Vagina (tissue), 2 donors: ENCODE results near the gene ZNF322. TPM values are rescaled to one million over a fixed set of nuclear protein-coding genes. Genes with fewer than 3 reads are reported as not detected.

ENCODE experiments used
- DNase-seq, 2 donors: peaks; one replicate each; pipeline ENCODE4 v3.0.0-alpha.2; 2017; ENCODE audit errors: extremely low spot score in 2 of 2
- H3K27ac ChIP-seq: fragments of 200-600 bp; sonication (generic); one replicate; pipeline ENCODE4 v1.5.1; 2019
- H3K27me3 ChIP-seq: fragments of 200-600 bp; sonication (generic); one replicate; pipeline ENCODE4 v1.5.1; 2019
- H3K36me3 ChIP-seq, 2 donors: fragments of 200-600 bp; sonication (generic); one replicate each; pipeline ENCODE4 v1.5.1; 2017 to 2019
- H3K4me1 ChIP-seq: fragments of 200-600 bp; sonication (generic); one replicate; pipeline ENCODE4 v1.5.1; 2019
- H3K4me3 ChIP-seq, 2 donors: fragments of 200-600 bp; sonication (generic); 1 replicate in 1 of 2; 2 replicates in 1 of 2; pipeline ENCODE4 v1.5.1; 2016 to 2019
- H3K9me3 ChIP-seq: fragments of 200-600 bp; sonication (generic); one replicate; pipeline ENCODE4 v1.5.1; 2019
- POLR2A ChIP-seq, 2 donors: fragments of 450-650 bp; IDR thresholded peaks; one replicate each; pipeline ENCODE4 v1.6.1; 2017; ENCODE audit warnings: antibody characterized with exemption in 2 of 2, mild to moderate bottlenecking in 2 of 2, moderate library complexity in 2 of 2
- POLR2AphosphoS5 ChIP-seq, 2 donors: sonication (generic); formaldehyde crosslinking; IDR thresholded peaks; one replicate each; pipeline ENCODE4 v1.9.0; 2017; ENCODE audit warnings: antibody characterized with exemption in 2 of 2, mild to moderate bottlenecking in 2 of 2, low read depth in 1 of 2; ENCODE audit not compliant: insufficient read depth in 1 of 2
- intact Hi-C: fragments of 100-400 bp; cut with DNase I; formaldehyde crosslinking; loops from one replicate; pipeline ENCODE4 v1.15.1; 2023
- total RNA-seq: library from RNA; depleted of rRNA; stranded (reverse); fragments of >200 nt; gene quantifications from one replicate; pipeline ENCODE4 v1.2.3, GENCODE V29; 2016
- TF ChIP-seq, protein P1 (sequence below), 3 experiments: fragments of 450-650 bp in 2 of 3; fragments of 200-600 bp in 1 of 3; sonication (generic) in 1 of 3; IDR thresholded peaks; one replicate each; pipeline ENCODE4 v1.5.1; 2017 to 2019; ENCODE audit warnings: antibody characterized with exemption in 3 of 3, mild to moderate bottlenecking in 2 of 3, moderate library complexity in 2 of 3

ZNF322 gene
- total RNA-seq, 1 donor from 2014 or later, result 11.5 TPM

DNA sequence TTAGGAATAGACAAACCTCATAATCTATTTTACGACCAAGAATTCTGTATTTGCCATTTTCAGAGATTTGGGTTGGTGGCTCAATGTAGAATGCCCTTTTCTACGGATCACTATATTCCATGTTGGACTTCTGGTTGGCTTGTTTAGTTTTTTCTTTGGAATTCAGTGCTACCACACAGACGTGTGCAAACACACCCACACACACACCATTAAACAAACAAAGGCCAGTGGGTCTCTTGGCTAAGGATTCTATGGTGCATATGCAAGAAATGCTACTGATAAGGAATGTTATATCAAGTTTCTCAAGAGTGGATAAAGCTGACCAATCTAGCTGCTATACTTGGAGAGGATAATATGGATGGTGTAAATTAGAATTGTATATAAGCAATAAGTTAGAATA lies 54.7 kb downstream of the ZNF322 start:
- no peak overlapping the region for H3K4me3 ChIP-seq
- no peak overlapping the region for H3K27ac ChIP-seq
- intact Hi-C loops, result no loop called here
- H3K36me3 ChIP-seq, result peaks cover 0 to under 1% of the 10 kb centered on the region in 2 donors
- H3K9me3 ChIP-seq, result no peaks in the 10 kb centered on the region
- H3K4me1 ChIP-seq, result no peaks in the 10 kb centered on the region
- TF ChIP-seq POLR2A (IDR thresholded peaks at IDR 0.05), result no peak
- no peak for DNase-seq
- H3K27me3 ChIP-seq, result no peaks in the 10 kb centered on the region

- intact Hi-C loops, result no loop called here
- Histone ChIP-seq H3K4me3 (no peak overlapping the region), H3K36me3 (peaks cover 0 to 8% of the 10 kb centered on the region in 2 donors), H3K27ac (no peak overlapping the region), H3K9me3 (no peaks in the 10 kb centered on the region), H3K4me1 (no peaks in the 10 kb centered on the region), H3K27me3 (no peaks in the 10 kb centered on the region)
- no peak for DNase-seq
- TF ChIP-seq POLR2AphosphoS5 (IDR thresholded peaks at IDR 0.05; ENCODE audit: insufficient read depth in 1 of 2, low read depth in 1 of 2) (no peak), POLR2A (IDR thresholded peaks at IDR 0.05) (no peak)
- TF ChIP-seq, protein P1, sequence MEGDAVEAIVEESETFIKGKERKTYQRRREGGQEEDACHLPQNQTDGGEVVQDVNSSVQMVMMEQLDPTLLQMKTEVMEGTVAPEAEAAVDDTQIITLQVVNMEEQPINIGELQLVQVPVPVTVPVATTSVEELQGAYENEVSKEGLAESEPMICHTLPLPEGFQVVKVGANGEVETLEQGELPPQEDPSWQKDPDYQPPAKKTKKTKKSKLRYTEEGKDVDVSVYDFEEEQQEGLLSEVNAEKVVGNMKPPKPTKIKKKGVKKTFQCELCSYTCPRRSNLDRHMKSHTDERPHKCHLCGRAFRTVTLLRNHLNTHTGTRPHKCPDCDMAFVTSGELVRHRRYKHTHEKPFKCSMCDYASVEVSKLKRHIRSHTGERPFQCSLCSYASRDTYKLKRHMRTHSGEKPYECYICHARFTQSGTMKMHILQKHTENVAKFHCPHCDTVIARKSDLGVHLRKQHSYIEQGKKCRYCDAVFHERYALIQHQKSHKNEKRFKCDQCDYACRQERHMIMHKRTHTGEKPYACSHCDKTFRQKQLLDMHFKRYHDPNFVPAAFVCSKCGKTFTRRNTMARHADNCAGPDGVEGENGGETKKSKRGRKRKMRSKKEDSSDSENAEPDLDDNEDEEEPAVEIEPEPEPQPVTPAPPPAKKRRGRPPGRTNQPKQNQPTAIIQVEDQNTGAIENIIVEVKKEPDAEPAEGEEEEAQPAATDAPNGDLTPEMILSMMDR (IDR thresholded peaks at IDR 0.05), result no peak
These were observed 55.5 kb downstream of the ZNF322 start for GRCh38 chr6:26604026-26604425.

DNA sequence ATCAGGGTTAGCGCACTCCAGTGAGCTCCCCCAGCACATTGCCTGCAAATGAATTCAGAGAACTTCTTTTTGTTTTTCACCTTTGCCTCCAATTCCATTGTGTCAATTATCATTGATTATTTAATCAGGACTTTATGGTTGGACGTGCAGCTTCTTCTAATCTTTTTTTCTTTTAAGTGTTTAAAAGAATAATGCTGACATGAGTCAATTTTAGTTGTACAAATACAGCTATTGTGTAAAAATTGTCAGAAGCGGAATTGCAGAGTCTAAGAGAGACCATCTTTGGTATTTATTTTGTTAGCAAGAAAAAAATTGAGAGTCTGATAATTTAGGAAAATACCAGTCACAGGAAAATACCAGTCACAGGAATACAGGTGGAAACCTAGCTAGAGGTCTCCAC lies 57.3 kb downstream of the ZNF322 start:
- intact Hi-C loops, result no loop called here
- H3K27me3 ChIP-seq, result no peaks in the 10 kb centered on the region
- no peaks in the 10 kb centered on the region for H3K9me3 ChIP-seq
- no peak overlapping the region for H3K4me3 ChIP-seq
- H3K4me1 ChIP-seq, result peaks cover 13% of the 10 kb centered on the region
- TF ChIP-seq POLR2A (IDR thresholded peaks at IDR 0.05) (no peak), POLR2AphosphoS5 (IDR thresholded peaks at IDR 0.05; ENCODE audit: insufficient read depth in 1 of 2, low read depth in 1 of 2) (no peak)
- TF ChIP-seq, protein P1 (IDR thresholded peaks at IDR 0.05), result no peak
- no peak overlapping the region for H3K27ac ChIP-seq
- peaks cover 0 to 20% of the 10 kb centered on the region in 2 donors for H3K36me3 ChIP-seq
- no peak for DNase-seq

DNA sequence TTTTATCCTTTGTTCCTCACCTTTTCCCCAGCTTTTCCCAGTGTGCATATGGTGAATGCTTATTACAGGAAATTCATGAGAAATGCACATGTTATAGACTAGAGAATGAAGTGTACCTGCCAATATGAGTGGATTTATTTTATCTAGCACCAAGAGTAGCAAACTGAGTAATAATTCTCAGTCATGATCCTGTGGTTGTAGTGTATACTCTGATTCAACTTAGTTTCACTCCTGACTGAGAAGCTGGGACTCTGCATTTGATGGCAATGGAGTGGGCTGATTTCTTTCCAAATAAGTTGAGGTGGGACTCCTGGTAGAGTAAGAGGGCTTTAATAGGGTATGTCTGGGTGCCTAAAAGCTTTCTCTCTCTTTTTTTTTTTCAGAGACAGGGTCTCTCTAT lies 58.8 kb downstream of the ZNF322 start:
- Histone ChIP-seq H3K9me3 (no peaks in the 10 kb centered on the region), H3K4me3 (no peak overlapping the region), H3K36me3 (peaks cover 0 to 20% of the 10 kb centered on the region in 2 donors), H3K27me3 (no peaks in the 10 kb centered on the region), H3K27ac (no peak overlapping the region), H3K4me1 (peaks cover 19% of the 10 kb centered on the region)
- intact Hi-C loops, result no loop called here
- TF ChIP-seq, protein P1 (IDR thresholded peaks at IDR 0.05), result no peak
- TF ChIP-seq POLR2AphosphoS5 (IDR thresholded peaks at IDR 0.05; ENCODE audit: insufficient read depth in 1 of 2, low read depth in 1 of 2), result no peak
- TF ChIP-seq POLR2A (IDR thresholded peaks at IDR 0.05), result no peak
- no peak for DNase-seq

GRCh38 chr6:26599591-26599990 lies 60.0 kb downstream of the ZNF322 start:
- TF ChIP-seq POLR2AphosphoS5 (IDR thresholded peaks at IDR 0.05; ENCODE audit: insufficient read depth in 1 of 2, low read depth in 1 of 2), result no peak
- TF ChIP-seq POLR2A (IDR thresholded peaks at IDR 0.05), result no peak
- TF ChIP-seq, protein P1 (IDR thresholded peaks at IDR 0.05), result no peak
- DNase-seq, result no peak
- H3K9me3 ChIP-seq, result no peaks in the 10 kb centered on the region
- intact Hi-C loops, result loop anchor here (10.0 kb wide), 1 partner anchor 255 kb away; no protein-coding TSS in a partner anchor
- H3K36me3 ChIP-seq, result peaks cover 0 to 20% of the 10 kb centered on the region in 2 donors
- peaks cover 26% of the 10 kb centered on the region for H3K4me1 ChIP-seq
- no peak overlapping the region for H3K27ac ChIP-seq
- no peak overlapping the region for H3K4me3 ChIP-seq
- no peaks in the 10 kb centered on the region for H3K27me3 ChIP-seq
